Measurements from ENCODE around the gene LY6G6F. TPM values are rescaled to one million over a fixed set of nuclear protein-coding genes. Genes with fewer than 3 reads are reported as not detected.

Gene LY6G6F
- polyA plus RNA-seq, 1 of the 3 experiments (the other 2 are of a cell fraction): not detected

DNA sequence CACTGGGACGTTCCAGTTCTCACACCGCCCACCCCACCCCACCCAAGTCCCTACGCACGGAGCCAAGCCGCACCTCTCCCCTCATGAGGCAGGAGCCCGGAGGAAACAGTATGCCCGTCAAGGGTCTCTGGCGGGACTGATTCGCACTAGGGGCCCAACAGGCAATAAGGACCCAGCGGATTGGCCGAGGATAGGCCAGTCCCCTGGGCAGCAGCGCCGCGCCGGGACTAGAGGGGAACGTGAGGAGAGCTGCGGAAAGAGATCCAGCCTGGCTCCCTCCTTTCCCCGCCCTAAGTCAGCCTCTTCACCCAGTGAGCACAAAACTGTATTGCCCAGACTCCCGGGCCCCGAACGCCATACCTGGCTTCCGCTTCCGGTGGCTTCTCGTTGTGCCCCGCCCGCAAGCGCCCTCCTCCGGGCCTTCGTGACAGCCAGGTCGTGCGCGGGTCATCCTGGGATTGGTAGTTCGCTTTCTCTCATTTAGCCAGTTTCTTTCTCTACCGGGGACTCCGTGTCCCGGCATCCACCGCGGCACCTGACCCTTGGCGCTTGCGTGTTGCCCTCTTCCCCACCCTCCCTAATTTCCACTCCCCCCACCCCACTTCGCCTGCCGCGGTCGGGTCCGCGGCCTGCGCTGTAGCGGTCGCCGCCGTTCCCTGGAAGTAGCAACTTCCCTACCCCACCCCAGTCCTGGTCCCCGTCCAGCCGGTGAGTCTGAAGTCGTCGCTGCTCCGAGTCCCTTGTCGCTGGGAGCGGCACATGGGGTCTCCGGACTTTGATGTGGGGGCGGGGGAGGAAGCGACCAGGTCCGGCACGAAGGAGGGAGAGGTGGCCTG lies 40.9 kb upstream of the LY6G6F start, which contains the start of gene CSNK2B (continued):
- TF ChIP-seq, protein P1, sequence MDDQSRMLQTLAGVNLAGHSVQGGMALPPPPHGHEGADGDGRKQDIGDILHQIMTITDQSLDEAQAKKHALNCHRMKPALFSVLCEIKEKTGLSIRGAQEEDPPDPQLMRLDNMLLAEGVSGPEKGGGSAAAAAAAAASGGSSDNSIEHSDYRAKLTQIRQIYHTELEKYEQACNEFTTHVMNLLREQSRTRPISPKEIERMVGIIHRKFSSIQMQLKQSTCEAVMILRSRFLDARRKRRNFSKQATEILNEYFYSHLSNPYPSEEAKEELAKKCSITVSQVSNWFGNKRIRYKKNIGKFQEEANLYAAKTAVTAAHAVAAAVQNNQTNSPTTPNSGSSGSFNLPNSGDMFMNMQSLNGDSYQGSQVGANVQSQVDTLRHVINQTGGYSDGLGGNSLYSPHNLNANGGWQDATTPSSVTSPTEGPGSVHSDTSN (IDR thresholded peaks at IDR 0.05): 0 out of 2 replicates have a peak, but pooled peaks have one; percentile 11
- no peak for TF ChIP-seq NFIC (IDR thresholded peaks at IDR 0.05; ENCODE audit: borderline replicate concordance)
- TF ChIP-seq SIN3A (IDR thresholded peaks at IDR 0.05; ENCODE audit: borderline replicate concordance, low read depth, low read length): peak; percentile 69; the same call in 1 of the 2 replicates
- TF ChIP-seq RXRA (IDR thresholded peaks at IDR 0.05; ENCODE audit: borderline replicate concordance, low read depth): no peak
- no peak for TF ChIP-seq SMC3 (IDR thresholded peaks at IDR 0.05; ENCODE audit: low read depth, low read length)
- TF ChIP-seq MXI1 (IDR thresholded peaks at IDR 0.05; ENCODE audit: low read depth, low read length): peak; percentile 44; the same call in 1 of the 2 replicates
- no peak for TF ChIP-seq RFX5 (IDR thresholded peaks at IDR 0.05; ENCODE audit: low read length)
- TF ChIP-seq MEF2A (IDR thresholded peaks at IDR 0.05; ENCODE audit: borderline replicate concordance, low read depth): no peak
- peak; percentile 74; the same call in 1 of the 2 replicates for TF ChIP-seq YY1 (IDR thresholded peaks at IDR 0.05; ENCODE audit: low read depth)
- TF ChIP-seq, protein P2, sequence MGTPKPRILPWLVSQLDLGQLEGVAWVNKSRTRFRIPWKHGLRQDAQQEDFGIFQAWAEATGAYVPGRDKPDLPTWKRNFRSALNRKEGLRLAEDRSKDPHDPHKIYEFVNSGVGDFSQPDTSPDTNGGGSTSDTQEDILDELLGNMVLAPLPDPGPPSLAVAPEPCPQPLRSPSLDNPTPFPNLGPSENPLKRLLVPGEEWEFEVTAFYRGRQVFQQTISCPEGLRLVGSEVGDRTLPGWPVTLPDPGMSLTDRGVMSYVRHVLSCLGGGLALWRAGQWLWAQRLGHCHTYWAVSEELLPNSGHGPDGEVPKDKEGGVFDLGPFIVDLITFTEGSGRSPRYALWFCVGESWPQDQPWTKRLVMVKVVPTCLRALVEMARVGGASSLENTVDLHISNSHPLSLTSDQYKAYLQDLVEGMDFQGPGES (IDR thresholded peaks at IDR 0.05; ENCODE audit: low read depth, low read length): no peak
- peak; percentile 82 for TF ChIP-seq CHD2 (IDR thresholded peaks at IDR 0.05; ENCODE audit: low read length, partially characterized antibody)

DNA sequence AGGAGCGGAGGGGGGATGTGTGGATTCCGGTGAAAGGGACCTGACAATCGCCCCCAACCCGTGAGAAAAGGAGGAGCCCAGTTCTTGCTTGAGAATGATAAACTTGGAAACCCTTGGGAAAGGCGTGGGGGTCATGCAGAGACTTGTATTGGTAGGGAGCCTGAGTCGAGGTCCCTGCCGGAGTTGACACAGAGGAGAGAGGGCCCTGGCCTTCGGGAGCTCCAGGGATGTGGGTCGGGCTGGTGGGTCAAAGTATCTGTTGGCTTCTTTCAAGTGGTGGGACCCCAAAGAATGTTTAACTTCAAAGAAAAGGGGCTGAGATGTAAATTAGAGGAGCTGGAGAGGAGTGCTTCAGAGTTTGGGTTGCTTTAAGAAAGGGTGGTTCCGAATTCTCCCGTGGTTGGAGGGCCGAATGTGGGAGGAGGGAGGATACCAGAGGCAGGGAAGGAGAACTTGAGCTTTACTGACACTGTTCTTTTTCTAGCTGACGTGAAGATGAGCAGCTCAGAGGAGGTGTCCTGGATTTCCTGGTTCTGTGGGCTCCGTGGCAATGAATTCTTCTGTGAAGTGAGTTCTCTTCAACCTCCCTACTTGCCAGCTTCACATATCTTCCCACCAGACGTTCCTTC lies 40.2 kb upstream of the LY6G6F start:
- H3K9me2 ChIP-seq: no peaks in the 10 kb centered on the region
- POLR2A ChIA-PET: no interaction called here
- CTCF ChIA-PET: interaction anchor here (1.0 to 2.8 kb wide), 4 partner anchors 13 to 174 kb away, joined by 3 to 10 read pairs (median 4); partner anchors contain the start of gene BAG6
- TF ChIP-seq CHD2 (IDR thresholded peaks at IDR 0.05; ENCODE audit: low read length, partially characterized antibody) (no peak), SIN3A (IDR thresholded peaks at IDR 0.05; ENCODE audit: borderline replicate concordance, low read depth, low read length) (no peak), SMC3 (IDR thresholded peaks at IDR 0.05; ENCODE audit: low read depth, low read length) (no peak), JUND (IDR thresholded peaks at IDR 0.05) (no peak), YY1 (IDR thresholded peaks at IDR 0.05; ENCODE audit: low read depth) (no peak), MEF2A (IDR thresholded peaks at IDR 0.05; ENCODE audit: borderline replicate concordance, low read depth) (no peak)
- TF ChIP-seq, protein P3, sequence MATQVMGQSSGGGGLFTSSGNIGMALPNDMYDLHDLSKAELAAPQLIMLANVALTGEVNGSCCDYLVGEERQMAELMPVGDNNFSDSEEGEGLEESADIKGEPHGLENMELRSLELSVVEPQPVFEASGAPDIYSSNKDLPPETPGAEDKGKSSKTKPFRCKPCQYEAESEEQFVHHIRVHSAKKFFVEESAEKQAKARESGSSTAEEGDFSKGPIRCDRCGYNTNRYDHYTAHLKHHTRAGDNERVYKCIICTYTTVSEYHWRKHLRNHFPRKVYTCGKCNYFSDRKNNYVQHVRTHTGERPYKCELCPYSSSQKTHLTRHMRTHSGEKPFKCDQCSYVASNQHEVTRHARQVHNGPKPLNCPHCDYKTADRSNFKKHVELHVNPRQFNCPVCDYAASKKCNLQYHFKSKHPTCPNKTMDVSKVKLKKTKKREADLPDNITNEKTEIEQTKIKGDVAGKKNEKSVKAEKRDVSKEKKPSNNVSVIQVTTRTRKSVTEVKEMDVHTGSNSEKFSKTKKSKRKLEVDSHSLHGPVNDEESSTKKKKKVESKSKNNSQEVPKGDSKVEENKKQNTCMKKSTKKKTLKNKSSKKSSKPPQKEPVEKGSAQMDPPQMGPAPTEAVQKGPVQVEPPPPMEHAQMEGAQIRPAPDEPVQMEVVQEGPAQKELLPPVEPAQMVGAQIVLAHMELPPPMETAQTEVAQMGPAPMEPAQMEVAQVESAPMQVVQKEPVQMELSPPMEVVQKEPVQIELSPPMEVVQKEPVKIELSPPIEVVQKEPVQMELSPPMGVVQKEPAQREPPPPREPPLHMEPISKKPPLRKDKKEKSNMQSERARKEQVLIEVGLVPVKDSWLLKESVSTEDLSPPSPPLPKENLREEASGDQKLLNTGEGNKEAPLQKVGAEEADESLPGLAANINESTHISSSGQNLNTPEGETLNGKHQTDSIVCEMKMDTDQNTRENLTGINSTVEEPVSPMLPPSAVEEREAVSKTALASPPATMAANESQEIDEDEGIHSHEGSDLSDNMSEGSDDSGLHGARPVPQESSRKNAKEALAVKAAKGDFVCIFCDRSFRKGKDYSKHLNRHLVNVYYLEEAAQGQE (IDR thresholded peaks at IDR 0.05; ENCODE audit: low read depth, low read length): no peak
- TF ChIP-seq, protein P4, sequence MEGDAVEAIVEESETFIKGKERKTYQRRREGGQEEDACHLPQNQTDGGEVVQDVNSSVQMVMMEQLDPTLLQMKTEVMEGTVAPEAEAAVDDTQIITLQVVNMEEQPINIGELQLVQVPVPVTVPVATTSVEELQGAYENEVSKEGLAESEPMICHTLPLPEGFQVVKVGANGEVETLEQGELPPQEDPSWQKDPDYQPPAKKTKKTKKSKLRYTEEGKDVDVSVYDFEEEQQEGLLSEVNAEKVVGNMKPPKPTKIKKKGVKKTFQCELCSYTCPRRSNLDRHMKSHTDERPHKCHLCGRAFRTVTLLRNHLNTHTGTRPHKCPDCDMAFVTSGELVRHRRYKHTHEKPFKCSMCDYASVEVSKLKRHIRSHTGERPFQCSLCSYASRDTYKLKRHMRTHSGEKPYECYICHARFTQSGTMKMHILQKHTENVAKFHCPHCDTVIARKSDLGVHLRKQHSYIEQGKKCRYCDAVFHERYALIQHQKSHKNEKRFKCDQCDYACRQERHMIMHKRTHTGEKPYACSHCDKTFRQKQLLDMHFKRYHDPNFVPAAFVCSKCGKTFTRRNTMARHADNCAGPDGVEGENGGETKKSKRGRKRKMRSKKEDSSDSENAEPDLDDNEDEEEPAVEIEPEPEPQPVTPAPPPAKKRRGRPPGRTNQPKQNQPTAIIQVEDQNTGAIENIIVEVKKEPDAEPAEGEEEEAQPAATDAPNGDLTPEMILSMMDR (IDR thresholded peaks at IDR 0.05): no peak
- H2AFZ ChIP-seq (ENCODE audit: low read depth): no peak overlapping the region
- peak overlapping the region; percentile 86 to 89 for H3K4me3 ChIP-seq (ENCODE audit: low read depth in 2 of 2, low read length in 1 of 2)
- peaks cover 41 to 55% of the 10 kb centered on the region in 2 experiments for H3K36me3 ChIP-seq (replicated peaks in 1 of 2; ENCODE audit: control insufficient read depth in 1 of 2, insufficient read depth in 2 of 2, low read length in 1 of 2)
- WGBS (ENCODE audit: low lambda C conversion rate): 2% methylated on average over 15 of the region's 15 CpGs
- H3K79me2 ChIP-seq (ENCODE audit: insufficient read depth): peaks cover 69% of the 10 kb centered on the region
- peaks cover 21% of the 10 kb centered on the region for H3F3A ChIP-seq (replicated peaks; ENCODE audit: insufficient read depth)
- no peaks in the 10 kb centered on the region for H3K27me3 ChIP-seq (ENCODE audit: insufficient read depth)
- peak overlapping the region; percentile 82 to 87 for H3K27ac ChIP-seq (ENCODE audit: low read depth in 2 of 2, low read length in 1 of 2)
- no peaks in the 10 kb centered on the region for H4K20me1 ChIP-seq (ENCODE audit: insufficient read depth)
- peaks cover 14 to 17% of the 10 kb centered on the region in 2 experiments; a peak in 3 of 4 replicates for H3K4me1 ChIP-seq (ENCODE audit: control insufficient read depth in 1 of 2, insufficient read depth in 2 of 2, low read depth in 1 of 2, low read length in 1 of 2)
- no peaks in the 10 kb centered on the region for H3K9me3 ChIP-seq
- no peak for DNase-seq
- H3K4me2 ChIP-seq: peak overlapping the region; percentile 97
- H3K9ac ChIP-seq: peak overlapping the region; percentile 92
